ENCODE data around the gene YY1.

YY1 gene

DNA sequence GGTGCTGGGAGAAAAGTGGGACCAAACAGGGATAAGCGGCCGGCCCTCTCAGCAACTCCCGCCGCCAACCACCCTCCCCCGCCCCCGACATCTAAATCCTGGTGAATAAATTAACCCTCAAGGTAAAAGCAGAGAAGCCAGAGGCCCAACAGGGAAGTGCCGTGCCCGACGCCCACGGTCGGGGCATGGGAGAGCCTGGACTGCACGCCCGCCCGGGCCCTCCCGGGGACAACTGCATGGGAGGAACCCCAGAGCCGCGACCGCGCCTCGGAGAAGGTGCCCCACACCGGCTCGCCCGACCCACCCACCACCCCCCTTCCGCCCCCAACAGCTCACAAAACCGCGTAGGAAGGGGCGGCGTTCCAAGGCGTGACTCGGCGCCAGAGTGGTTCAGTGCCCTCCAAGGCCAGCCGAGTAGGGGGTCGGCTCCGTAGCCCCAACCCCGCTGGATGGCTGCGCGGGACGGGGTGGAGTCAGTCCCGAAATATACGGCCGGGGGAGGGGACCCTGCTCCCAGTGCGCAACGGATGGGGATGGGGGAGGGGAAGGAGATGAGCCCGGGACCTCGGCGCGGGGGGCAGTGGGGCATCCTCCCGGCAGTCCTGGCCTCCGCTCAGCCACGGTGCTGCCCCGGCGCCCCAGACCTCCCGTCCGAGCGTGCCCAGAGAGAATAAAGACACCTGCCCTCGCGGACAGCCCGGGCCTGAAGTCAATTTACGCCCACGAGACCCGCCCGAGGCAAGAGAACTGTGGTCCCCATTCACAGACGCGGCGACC, 66.6 kb downstream of the YY1 start:
- ChIA-PET CTCF (interaction anchor here (0.5 to 3.4 kb wide), 3 partner anchors 20 to 574 kb away, joined by 3 to 15 read pairs (median 4); no protein-coding TSS in a partner anchor), POLR2A (interaction anchor here (0.9 kb wide), 1 partner anchor 70 kb away, joined by 5 read pairs; a partner anchor contains a TSS)
- H3K9me3 ChIP-seq (ENCODE audit: control insufficient read depth, insufficient read depth, low read depth, low read length) = no peaks in the 10 kb centered on the region
- peak overlapping the region; percentile 54; the same call in 1 of the 2 replicates for H3K27ac ChIP-seq (ENCODE audit: extremely low read depth, low read depth, low read length)
- H3K4me1 ChIP-seq (ENCODE audit: control insufficient read depth, insufficient read depth, low read length) = peaks cover 2% of the 10 kb centered on the region; the same call in 1 of the 2 replicates
- no peaks in the 10 kb centered on the region for H3K36me3 ChIP-seq (ENCODE audit: control insufficient read depth in 2 of 2, insufficient read depth in 1 of 2, low read length in 2 of 2)
- H3K4me3 ChIP-seq (ENCODE audit: low read depth, low read length) = peak overlapping the region; percentile 55
- TF ChIP-seq ZNF391 (tag by site-specific recombination; IDR thresholded peaks at IDR 0.05; ENCODE audit: borderline replicate concordance, low read depth) (no peak), ZNF292 (tag by site-specific recombination; IDR thresholded peaks at IDR 0.05; ENCODE audit: borderline replicate concordance, low read depth) (no peak), ZBTB8A (tag by site-specific recombination; IDR thresholded peaks at IDR 0.05) (no peak), ZBTB20 (tag by site-specific recombination; IDR thresholded peaks at IDR 0.05) (peak; percentile 16; the same call in 1 of the 2 replicates), SP2 (tag by site-specific recombination; IDR thresholded peaks at IDR 0.05) (peak; percentile 47), ZBTB48 (tag by site-specific recombination; IDR thresholded peaks at IDR 0.05) (0 out of 2 replicates have a peak, but pooled peaks have one; percentile 7), ZBTB7A (tag by site-specific recombination; IDR thresholded peaks at IDR 0.05; ENCODE audit: low read depth) (peak; percentile 44; the same call in 1 of the 2 replicates), SALL2 (tag by site-specific recombination; IDR thresholded peaks at IDR 0.05; ENCODE audit: borderline replicate concordance) (no peak), ZNF76 (tag by site-specific recombination; IDR thresholded peaks at IDR 0.05; ENCODE audit: borderline replicate concordance, low read depth) (peak; percentile 84), MZF1 (tag by site-specific recombination; IDR thresholded peaks at IDR 0.05; ENCODE audit: borderline replicate concordance) (peak; percentile 48; the same call in 1 of the 2 replicates), KLF1 (tag by site-specific recombination; IDR thresholded peaks at IDR 0.05) (peak; percentile 52), SP7 (tag by site-specific recombination; IDR thresholded peaks at IDR 0.05) (0 out of 2 replicates have a peak, but pooled peaks have one; percentile 12), KLF8 (tag by site-specific recombination; IDR thresholded peaks at IDR 0.05) (peak; percentile 28), EGR2 (tag by site-specific recombination; IDR thresholded peaks at IDR 0.05; ENCODE audit: low read depth) (peak; percentile 78), ZNF335 (tag by site-specific recombination; conservative IDR thresholded peaks at IDR 0.05) (peak; percentile 41), ZXDB (tag by site-specific recombination; IDR thresholded peaks at IDR 0.05) (no peak), GLIS2 (tag by site-specific recombination; IDR thresholded peaks at IDR 0.05) (peak; percentile 86), ZIC2 (tag by site-specific recombination; IDR thresholded peaks at IDR 0.05) (peak; percentile 36), SP3 (tag by site-specific recombination; IDR thresholded peaks at IDR 0.05) (peak; percentile 56), GLIS1 (tag by site-specific recombination; IDR thresholded peaks at IDR 0.05) (peak; percentile 73), ZFHX2 (tag by site-specific recombination; conservative IDR thresholded peaks at IDR 0.05) (peak; percentile 91), ZNF121 (tag by site-specific recombination; IDR thresholded peaks at IDR 0.05) (no peak), ZNF792 (tag by site-specific recombination; IDR thresholded peaks at IDR 0.05) (no peak)
- TF ChIP-seq, protein P1, sequence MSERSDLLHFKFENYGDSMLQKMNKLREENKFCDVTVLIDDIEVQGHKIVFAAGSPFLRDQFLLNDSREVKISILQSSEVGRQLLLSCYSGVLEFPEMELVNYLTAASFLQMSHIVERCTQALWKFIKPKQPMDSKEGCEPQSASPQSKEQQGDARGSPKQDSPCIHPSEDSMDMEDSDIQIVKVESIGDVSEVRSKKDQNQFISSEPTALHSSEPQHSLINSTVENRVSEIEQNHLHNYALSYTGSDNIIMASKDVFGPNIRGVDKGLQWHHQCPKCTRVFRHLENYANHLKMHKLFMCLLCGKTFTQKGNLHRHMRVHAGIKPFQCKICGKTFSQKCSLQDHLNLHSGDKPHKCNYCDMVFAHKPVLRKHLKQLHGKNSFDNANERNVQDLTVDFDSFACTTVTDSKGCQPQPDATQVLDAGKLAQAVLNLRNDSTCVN (tag by site-specific recombination; optimal IDR thresholded peaks at IDR 0.05) = peak; percentile 57
- TF ChIP-seq, protein P2, sequence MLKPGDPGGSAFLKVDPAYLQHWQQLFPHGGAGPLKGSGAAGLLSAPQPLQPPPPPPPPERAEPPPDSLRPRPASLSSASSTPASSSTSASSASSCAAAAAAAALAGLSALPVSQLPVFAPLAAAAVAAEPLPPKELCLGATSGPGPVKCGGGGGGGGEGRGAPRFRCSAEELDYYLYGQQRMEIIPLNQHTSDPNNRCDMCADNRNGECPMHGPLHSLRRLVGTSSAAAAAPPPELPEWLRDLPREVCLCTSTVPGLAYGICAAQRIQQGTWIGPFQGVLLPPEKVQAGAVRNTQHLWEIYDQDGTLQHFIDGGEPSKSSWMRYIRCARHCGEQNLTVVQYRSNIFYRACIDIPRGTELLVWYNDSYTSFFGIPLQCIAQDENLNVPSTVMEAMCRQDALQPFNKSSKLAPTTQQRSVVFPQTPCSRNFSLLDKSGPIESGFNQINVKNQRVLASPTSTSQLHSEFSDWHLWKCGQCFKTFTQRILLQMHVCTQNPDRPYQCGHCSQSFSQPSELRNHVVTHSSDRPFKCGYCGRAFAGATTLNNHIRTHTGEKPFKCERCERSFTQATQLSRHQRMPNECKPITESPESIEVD (tag by site-specific recombination; IDR thresholded peaks at IDR 0.05) = no peak
- TF ChIP-seq, protein P3, sequence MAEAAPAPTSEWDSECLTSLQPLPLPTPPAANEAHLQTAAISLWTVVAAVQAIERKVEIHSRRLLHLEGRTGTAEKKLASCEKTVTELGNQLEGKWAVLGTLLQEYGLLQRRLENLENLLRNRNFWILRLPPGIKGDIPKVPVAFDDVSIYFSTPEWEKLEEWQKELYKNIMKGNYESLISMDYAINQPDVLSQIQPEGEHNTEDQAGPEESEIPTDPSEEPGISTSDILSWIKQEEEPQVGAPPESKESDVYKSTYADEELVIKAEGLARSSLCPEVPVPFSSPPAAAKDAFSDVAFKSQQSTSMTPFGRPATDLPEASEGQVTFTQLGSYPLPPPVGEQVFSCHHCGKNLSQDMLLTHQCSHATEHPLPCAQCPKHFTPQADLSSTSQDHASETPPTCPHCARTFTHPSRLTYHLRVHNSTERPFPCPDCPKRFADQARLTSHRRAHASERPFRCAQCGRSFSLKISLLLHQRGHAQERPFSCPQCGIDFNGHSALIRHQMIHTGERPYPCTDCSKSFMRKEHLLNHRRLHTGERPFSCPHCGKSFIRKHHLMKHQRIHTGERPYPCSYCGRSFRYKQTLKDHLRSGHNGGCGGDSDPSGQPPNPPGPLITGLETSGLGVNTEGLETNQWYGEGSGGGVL (tag by site-specific recombination; IDR thresholded peaks at IDR 0.05) = no peak
- TF ChIP-seq, protein P4, sequence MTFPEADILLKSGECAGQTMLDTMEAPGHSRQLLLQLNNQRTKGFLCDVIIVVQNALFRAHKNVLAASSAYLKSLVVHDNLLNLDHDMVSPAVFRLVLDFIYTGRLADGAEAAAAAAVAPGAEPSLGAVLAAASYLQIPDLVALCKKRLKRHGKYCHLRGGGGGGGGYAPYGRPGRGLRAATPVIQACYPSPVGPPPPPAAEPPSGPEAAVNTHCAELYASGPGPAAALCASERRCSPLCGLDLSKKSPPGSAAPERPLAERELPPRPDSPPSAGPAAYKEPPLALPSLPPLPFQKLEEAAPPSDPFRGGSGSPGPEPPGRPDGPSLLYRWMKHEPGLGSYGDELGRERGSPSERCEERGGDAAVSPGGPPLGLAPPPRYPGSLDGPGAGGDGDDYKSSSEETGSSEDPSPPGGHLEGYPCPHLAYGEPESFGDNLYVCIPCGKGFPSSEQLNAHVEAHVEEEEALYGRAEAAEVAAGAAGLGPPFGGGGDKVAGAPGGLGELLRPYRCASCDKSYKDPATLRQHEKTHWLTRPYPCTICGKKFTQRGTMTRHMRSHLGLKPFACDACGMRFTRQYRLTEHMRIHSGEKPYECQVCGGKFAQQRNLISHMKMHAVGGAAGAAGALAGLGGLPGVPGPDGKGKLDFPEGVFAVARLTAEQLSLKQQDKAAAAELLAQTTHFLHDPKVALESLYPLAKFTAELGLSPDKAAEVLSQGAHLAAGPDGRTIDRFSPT (tag by site-specific recombination; IDR thresholded peaks at IDR 0.05) = peak; percentile 38; the same call in 1 of the 2 replicates
- TF ChIP-seq, protein P5, sequence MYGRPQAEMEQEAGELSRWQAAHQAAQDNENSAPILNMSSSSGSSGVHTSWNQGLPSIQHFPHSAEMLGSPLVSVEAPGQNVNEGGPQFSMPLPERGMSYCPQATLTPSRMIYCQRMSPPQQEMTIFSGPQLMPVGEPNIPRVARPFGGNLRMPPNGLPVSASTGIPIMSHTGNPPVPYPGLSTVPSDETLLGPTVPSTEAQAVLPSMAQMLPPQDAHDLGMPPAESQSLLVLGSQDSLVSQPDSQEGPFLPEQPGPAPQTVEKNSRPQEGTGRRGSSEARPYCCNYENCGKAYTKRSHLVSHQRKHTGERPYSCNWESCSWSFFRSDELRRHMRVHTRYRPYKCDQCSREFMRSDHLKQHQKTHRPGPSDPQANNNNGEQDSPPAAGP (tag by site-specific recombination; IDR thresholded peaks at IDR 0.05) = 0 out of 2 replicates have a peak, but pooled peaks have one; percentile 47

Data from HEK293 (cell line).